ENCODE measurements around the gene WDR88.

The WDR88 gene

GRCh38 chr19:33096005-33096404, 35.9 kb upstream of the WDR88 start:
- TF ChIP-seq CTCF (IDR thresholded peaks at IDR 0.05; ENCODE audit: low read depth, low read length), result no peak
- DNase-seq (ENCODE audit: extremely low read depth, low read depth), result no peak

GRCh38 chr19:33098055-33098534, 33.8 kb upstream of the WDR88 start:
- TF ChIP-seq CTCF (IDR thresholded peaks at IDR 0.05; ENCODE audit: low read depth, low read length), result no peak
- no peak for DNase-seq (ENCODE audit: extremely low read depth, low read depth)

GRCh38 chr19:33100894-33101644, 30.8 kb upstream of the WDR88 start:
- no peak for DNase-seq (ENCODE audit: extremely low read depth, low read depth)
- no peak for TF ChIP-seq CTCF (IDR thresholded peaks at IDR 0.05; ENCODE audit: low read depth, low read length)

GRCh38 chr19:33102893-33103292, 29.0 kb upstream of the WDR88 start:
- no peak for DNase-seq (ENCODE audit: extremely low read depth, low read depth)
- TF ChIP-seq CTCF (IDR thresholded peaks at IDR 0.05; ENCODE audit: low read depth, low read length), result no peak

GRCh38 chr19:33108161-33108560, 23.8 kb upstream of the WDR88 start:
- TF ChIP-seq CTCF (IDR thresholded peaks at IDR 0.05; ENCODE audit: low read depth, low read length), result no peak
- no peak for DNase-seq (ENCODE audit: extremely low read depth, low read depth)

- no peak for DNase-seq (ENCODE audit: extremely low read depth, low read depth)
- TF ChIP-seq CTCF (IDR thresholded peaks at IDR 0.05; ENCODE audit: low read depth, low read length), result no peak
These were observed 21.6 kb upstream of the WDR88 start for GRCh38 chr19:33110137-33110910.

- no peak for TF ChIP-seq CTCF (IDR thresholded peaks at IDR 0.05; ENCODE audit: low read depth, low read length)
- DNase-seq (ENCODE audit: extremely low read depth, low read depth), result no peak
These were observed 20.3 kb upstream of the WDR88 start for GRCh38 chr19:33111587-33111986.
